HG03565 (cell line): ENCODE results near the gene DPEP2.
"Not testable (repeated sequence)": the region's sequence is repeated elsewhere in the genome, so short reads cannot be mapped to it uniquely, and the experiment has no call there.

Source experiments
- ATAC-seq: cut with Tn5 transposase; IDR thresholded peaks from one replicate; pipeline ENCODE4 v1.9.1; 2021; ENCODE audit warnings: mild to moderate bottlenecking, moderate library complexity; ENCODE audit not compliant: unreplicated experiment

The DPEP2 gene

DNA sequence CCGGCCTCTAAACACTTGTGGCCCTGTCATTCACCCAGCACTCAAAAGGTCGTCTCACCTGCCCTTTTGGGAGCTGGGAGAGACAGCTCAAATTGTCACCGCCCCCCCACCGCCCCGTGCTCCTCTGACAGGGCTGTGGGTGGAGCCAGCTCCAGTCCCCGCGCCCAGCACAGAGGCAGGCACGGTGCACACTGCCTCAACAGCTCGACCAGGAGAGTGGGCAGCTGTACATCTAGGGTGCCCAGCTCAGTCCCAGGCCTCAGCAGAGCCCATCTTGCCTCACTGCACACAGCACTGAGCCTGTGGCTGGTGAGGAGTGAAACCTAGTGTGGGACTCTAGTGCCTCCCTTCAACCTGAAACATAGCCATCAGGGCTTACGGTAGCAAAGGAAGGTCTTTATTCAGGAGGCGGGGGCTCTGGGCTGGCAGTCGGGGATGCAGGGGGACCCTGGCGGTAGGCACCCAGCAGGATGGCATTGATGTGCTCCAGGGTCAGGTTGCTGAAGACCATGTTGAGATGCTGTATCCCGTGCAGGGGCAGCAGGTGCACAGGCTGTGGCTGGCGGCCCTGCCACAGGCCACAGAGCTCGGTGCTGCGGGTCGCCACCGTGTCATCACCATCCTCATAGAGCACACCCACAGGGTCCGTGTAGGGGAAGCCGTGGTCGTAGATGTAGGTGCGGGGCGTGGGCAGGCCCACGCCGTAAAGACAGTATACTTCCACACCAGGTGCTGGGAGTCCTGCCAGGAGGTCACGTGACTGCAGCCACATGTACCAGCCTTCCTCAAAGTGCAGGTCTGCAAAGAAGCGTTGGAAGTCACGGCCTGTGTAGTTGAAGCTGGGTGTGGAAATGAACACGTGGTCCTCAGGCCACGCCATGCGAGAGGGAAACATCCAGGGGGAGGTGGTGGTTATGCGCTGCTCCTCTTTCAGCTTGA lies 59.5 kb downstream of the DPEP2 start:
- ATAC-seq, result no peak

DNA sequence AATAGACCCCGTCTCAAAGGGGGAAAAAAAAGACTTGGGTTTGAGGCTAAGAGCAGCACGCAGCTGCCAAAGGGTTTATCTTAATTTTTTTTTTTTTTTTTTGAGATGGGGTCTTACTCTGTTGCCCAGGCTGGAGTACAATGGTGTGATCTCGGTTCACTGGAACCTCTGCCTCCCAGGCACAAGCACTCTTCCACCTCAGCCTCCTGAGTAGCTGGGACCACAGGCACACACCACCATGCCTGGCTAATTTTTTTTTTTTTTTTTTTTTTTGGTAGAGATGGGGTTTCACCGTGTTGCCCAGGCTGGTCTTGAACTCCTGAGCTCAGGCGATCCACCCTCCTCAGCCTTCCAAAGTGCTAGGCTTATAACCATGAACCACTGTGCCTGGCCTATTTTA lies 61.6 kb downstream of the DPEP2 start:
- ATAC-seq, result not testable (repeated sequence)
